H9 (cell line): ENCODE data around the gene SLC5A12. TPM values are rescaled to one million over a fixed set of nuclear protein-coding genes. Genes with fewer than 3 reads are reported as not detected.

ENCODE experiments used
- DNase-seq: peaks from one replicate; pipeline ENCODE4 v3.0.0-alpha.2; 2017
- H2AFZ ChIP-seq: one replicate; pipeline ENCODE4 v1.6.1; 2013; ENCODE audit warnings: mild to moderate bottlenecking, low read length, control low read depth, moderate library complexity
- H2AK5ac ChIP-seq: 2 replicates; pipeline ENCODE4 v1.6.1; 2013; ENCODE audit warnings: low read length, control low read depth, mixed read lengths; ENCODE audit not compliant: insufficient read length
- H2BK120ac ChIP-seq: one replicate; pipeline ENCODE4 v1.6.1; 2013; ENCODE audit warnings: low read depth, mild to moderate bottlenecking, low read length, control low read depth, inconsistent platforms; ENCODE audit not compliant: poor library complexity, severe bottlenecking
- H2BK12ac ChIP-seq: 2 replicates; pipeline ENCODE4 v1.6.1; 2013; ENCODE audit warnings: low read length, control low read depth, mixed read lengths, low read depth; ENCODE audit not compliant: insufficient read length
- H2BK15ac ChIP-seq: 2 replicates; pipeline ENCODE4 v1.6.1; 2013; ENCODE audit warnings: low read depth, low read length, control low read depth
- H2BK20ac ChIP-seq: one replicate; pipeline ENCODE4 v1.6.1; 2013; ENCODE audit warnings: low read depth, mild to moderate bottlenecking, low read length, control low read depth, inconsistent platforms; ENCODE audit not compliant: poor library complexity, severe bottlenecking
- H2BK5ac ChIP-seq: 2 replicates; pipeline ENCODE4 v1.6.1; 2013; ENCODE audit warnings: low read length, control low read depth, mixed read lengths; ENCODE audit not compliant: insufficient read length
- H3K14ac ChIP-seq: 2 replicates; pipeline ENCODE4 v1.6.1; 2013; ENCODE audit warnings: low read length, control low read depth; ENCODE audit not compliant: insufficient read depth
- H3K18ac ChIP-seq: 2 replicates; pipeline ENCODE4 v1.6.1; 2013; ENCODE audit warnings: low read depth, mild to moderate bottlenecking, mixed read lengths, low read length, control low read depth; ENCODE audit not compliant: insufficient read length
- H3K23ac ChIP-seq: 2 replicates; pipeline ENCODE4 v1.6.1; 2013; ENCODE audit warnings: low read length, control low read depth, mixed read lengths, low read depth; ENCODE audit not compliant: insufficient read length
- H3K23me2 ChIP-seq: 2 replicates; pipeline ENCODE4 v1.6.1; 2013; ENCODE audit warnings: low read depth, mild to moderate bottlenecking, mixed read lengths, low read length, control low read depth; ENCODE audit not compliant: insufficient read length, poor library complexity, severe bottlenecking
- H3K27ac ChIP-seq: 2 replicates; pipeline ENCODE4 v1.5.1; 2013; ENCODE audit warnings: low read length, control low read depth, mixed read lengths, low read depth; ENCODE audit not compliant: insufficient read length
- H3K27me3 ChIP-seq: 2 replicates; pipeline ENCODE4 v1.6.1; 2013; ENCODE audit warnings: low read length, control low read depth, inconsistent platforms; ENCODE audit not compliant: insufficient read depth
- H3K4ac ChIP-seq: 2 replicates; pipeline ENCODE4 v1.6.1; 2013; ENCODE audit warnings: low read depth, mild to moderate bottlenecking, control low read depth, inconsistent platforms, low read length, moderate library complexity
- H3K4me1 ChIP-seq: 2 replicates; pipeline ENCODE4 v1.6.1; 2013; ENCODE audit warnings: low read length, control low read depth, inconsistent platforms; ENCODE audit not compliant: insufficient read depth
- H3K4me2 ChIP-seq: 2 replicates; pipeline ENCODE4 v1.6.1; 2013; ENCODE audit warnings: low read length, control low read depth, mixed read lengths; ENCODE audit not compliant: insufficient read length, insufficient read depth
- H3K56ac ChIP-seq: 2 replicates; pipeline ENCODE4 v1.6.1; 2013; ENCODE audit warnings: low read depth, mild to moderate bottlenecking, mixed read lengths, low read length, control low read depth; ENCODE audit not compliant: insufficient read length
- H3K79me1 ChIP-seq: 2 replicates; pipeline ENCODE4 v1.6.1; 2013; ENCODE audit warnings: low read depth, mild to moderate bottlenecking, moderate library complexity, low read length, control low read depth, inconsistent platforms; ENCODE audit not compliant: insufficient read depth, poor library complexity, severe bottlenecking
- H3K79me2 ChIP-seq: 2 replicates; pipeline ENCODE4 v1.6.1; 2013; ENCODE audit warnings: low read length, control low read depth, inconsistent platforms; ENCODE audit not compliant: insufficient read depth
- H3K9ac ChIP-seq: 2 replicates; pipeline ENCODE4 v1.6.1; 2013; ENCODE audit warnings: low read length, control low read depth, mixed read lengths; ENCODE audit not compliant: insufficient read length; ENCODE audit errors: extremely low read depth
- H3K9me3 ChIP-seq: one replicate; pipeline ENCODE4 v1.6.1; 2013; ENCODE audit warnings: low read depth, low read length, inconsistent platforms; ENCODE audit not compliant: control insufficient read depth
- H3T11ph ChIP-seq: one replicate; pipeline ENCODE4 v1.6.1; 2013; ENCODE audit warnings: mild to moderate bottlenecking, low read length, control low read depth, inconsistent platforms
- H4K20me1 ChIP-seq: one replicate; pipeline ENCODE4 v1.6.1; 2013; ENCODE audit not compliant: control insufficient read depth, insufficient read length, insufficient read depth
- H4K5ac ChIP-seq: 2 replicates; pipeline ENCODE4 v1.6.1; 2013; ENCODE audit warnings: low read depth, mild to moderate bottlenecking, mixed read lengths, low read length, control low read depth; ENCODE audit not compliant: insufficient read length
- H4K8ac ChIP-seq: replicated peaks from 2 replicates; pipeline ENCODE4 v1.6.1; 2013; ENCODE audit warnings: low read length, control low read depth, mixed read lengths, low read depth; ENCODE audit not compliant: insufficient read length
- H4K91ac ChIP-seq: 2 replicates; pipeline ENCODE4 v1.6.1; 2013; ENCODE audit warnings: low read depth, mild to moderate bottlenecking, moderate library complexity, mixed read lengths, low read length, control low read depth; ENCODE audit not compliant: insufficient read length
- H3K27ac Mint-ChIP-seq, 3 experiments: 2 replicates in 2 of 3; 3 replicates in 1 of 3; pipeline ENCODE4 v1.8.0; 2020 to 2021; ENCODE audit warnings: mixed read lengths in 3 of 3, mild to moderate bottlenecking in 1 of 3, moderate library complexity in 1 of 3
- H3K27me3 Mint-ChIP-seq: 2 replicates; pipeline ENCODE4 v1.8.0; 2021; ENCODE audit warnings: low read depth, mild to moderate bottlenecking, moderate library complexity, mixed read lengths
- H3K36me3 Mint-ChIP-seq, 3 experiments: 2 replicates in 2 of 3; 3 replicates in 1 of 3; pipeline ENCODE4 v1.8.0; 2020 to 2021; ENCODE audit warnings: low read depth in 3 of 3, mixed read lengths in 3 of 3; ENCODE audit not compliant: insufficient read depth in 1 of 3
- H3K4me1 Mint-ChIP-seq, 2 experiments: 2 replicates each; pipeline ENCODE4 v1.8.0; 2020; ENCODE audit warnings: mixed read lengths in 2 of 2
- H3K4me3 Mint-ChIP-seq, 2 experiments: 2 replicates in 1 of 2; 3 replicates in 1 of 2; pipeline ENCODE4 v1.8.0; 2020 to 2021; ENCODE audit warnings: mild to moderate bottlenecking in 2 of 2, mixed read lengths in 2 of 2, moderate library complexity in 1 of 2
- H3K9me3 Mint-ChIP-seq, 2 experiments: 2 replicates in 1 of 2; 3 replicates in 1 of 2; pipeline ENCODE4 v1.8.0; 2020; ENCODE audit warnings: mild to moderate bottlenecking in 2 of 2, mixed read lengths in 2 of 2, moderate library complexity in 1 of 2
- CTCF ChIP-seq: fragments of 200-600 bp; sonication (generic); conservative IDR thresholded peaks from 3 replicates; pipeline ENCODE4 v1.8.0; 2021; ENCODE audit warnings: antibody characterized with exemption, mild to moderate bottlenecking
- total RNA-seq: library from RNA; stranded (reverse); gene quantifications from 2 replicates; pipeline ENCODE4 v1.2.1, GENCODE V29; 2021

Gene SLC5A12
- total RNA-seq, 1 experiment from 2014 or later, result 2.7 TPM

GRCh38 chr11:26743622-26744021 lies 21.8 kb upstream of the SLC5A12 start:
- H3K14ac ChIP-seq, result no peak overlapping the region
- no peaks in the 10 kb centered on the region for H3K9me3 ChIP-seq
- H3K9ac ChIP-seq, result no peak overlapping the region
- H2BK5ac ChIP-seq, result no peak overlapping the region
- no peaks in the 10 kb centered on the region for H3K79me2 ChIP-seq
- H3K79me1 ChIP-seq, result no peaks in the 10 kb centered on the region
- no peak overlapping the region for H2AK5ac ChIP-seq
- H3K56ac ChIP-seq, result no peak overlapping the region
- H2AFZ ChIP-seq, result no peak overlapping the region
- H3K27me3 ChIP-seq, result no peaks in the 10 kb centered on the region
- Mint-ChIP-seq H3K27me3 (no peaks in the 10 kb centered on the region), H3K9me3 (no peaks in the 10 kb centered on the region), H3K36me3 (no peaks in the 10 kb centered on the region), H3K27ac (no peak overlapping the region), H3K4me3 (no peak overlapping the region), H3K4me1 (peaks cover 3 to 10% of the 10 kb centered on the region in 2 experiments)
- no peak overlapping the region for H4K8ac ChIP-seq
- H3K4me1 ChIP-seq, result no peaks in the 10 kb centered on the region
- H4K91ac ChIP-seq, result no peak overlapping the region
- H4K5ac ChIP-seq, result no peak overlapping the region
- no peak for DNase-seq
- no peak overlapping the region for H2BK120ac ChIP-seq
- no peak overlapping the region for H3K27ac ChIP-seq
- no peak overlapping the region for H2BK15ac ChIP-seq
- H3K4me2 ChIP-seq, result no peak overlapping the region
- no peak overlapping the region for H3K4ac ChIP-seq
- no peak overlapping the region for H3T11ph ChIP-seq
- H3K18ac ChIP-seq, result no peak overlapping the region
- no peak for TF ChIP-seq CTCF
- H3K23me2 ChIP-seq, result no peaks in the 10 kb centered on the region
- no peak overlapping the region for H2BK12ac ChIP-seq
- H4K20me1 ChIP-seq, result no peaks in the 10 kb centered on the region
- H2BK20ac ChIP-seq, result no peak overlapping the region
- H3K23ac ChIP-seq, result no peak overlapping the region
